Loucy (cell line): ENCODE data around the gene WWC1.

Experiments used
- H2AFZ ChIP-seq: fragments of 200-600 bp; sonication (generic); 2 replicates; pipeline ENCODE4 v1.6.0; 2016; ENCODE audit warnings: antibody characterized with exemption, mild to moderate bottlenecking, low read length, moderate library complexity
- H3F3A ChIP-seq: fragments of 200-600 bp; 2 replicates; pipeline ENCODE4 v1.6.0; 2016; ENCODE audit warnings: antibody characterized with exemption, low read depth, mild to moderate bottlenecking
- H3K27me3 ChIP-seq: fragments of 200-600 bp; sonication (generic); 2 replicates; pipeline ENCODE4 v1.6.1; 2014; ENCODE audit warnings: low read length, mild to moderate bottlenecking; ENCODE audit not compliant: insufficient read depth, poor library complexity, severe bottlenecking
- H3K36me3 ChIP-seq: fragments of 200-600 bp; sonication (generic); 2 replicates; pipeline ENCODE4 v1.6.1; 2016; ENCODE audit warnings: low read length; ENCODE audit not compliant: insufficient read depth
- H3K4me1 ChIP-seq: fragments of 200-600 bp; sonication (generic); 2 replicates; pipeline ENCODE4 v1.5.1; 2014; ENCODE audit warnings: low read length, mild to moderate bottlenecking; ENCODE audit not compliant: insufficient read depth, poor library complexity, severe bottlenecking
- H3K4me2 ChIP-seq: fragments of 200-600 bp; sonication (generic); 2 replicates; pipeline ENCODE4 v1.6.0; 2014; ENCODE audit warnings: antibody characterized with exemption, low read length, low read depth, mild to moderate bottlenecking; ENCODE audit not compliant: poor library complexity, severe bottlenecking
- H3K4me3 ChIP-seq: fragments of 200-600 bp; sonication (generic); 2 replicates; pipeline ENCODE4 v1.5.1; 2014; ENCODE audit warnings: low read length, mild to moderate bottlenecking, mixed read lengths; ENCODE audit not compliant: poor library complexity, severe bottlenecking
- H3K79me2 ChIP-seq: fragments of 200-600 bp; sonication (generic); 2 replicates; pipeline ENCODE4 v1.6.1; 2014; ENCODE audit warnings: low read length; ENCODE audit not compliant: insufficient read depth
- H3K9ac ChIP-seq: fragments of 200-600 bp; sonication (generic); 2 replicates; pipeline ENCODE4 v1.6.0; 2014; ENCODE audit warnings: mild to moderate bottlenecking, low read depth, low read length, moderate library complexity; ENCODE audit not compliant: poor library complexity, severe bottlenecking
- H3K9me2 ChIP-seq: fragments of 200-600 bp; sonication (generic); replicated peaks from 2 replicates; pipeline ENCODE4 v1.6.1; 2016; ENCODE audit warnings: low read depth, low read length, mixed read lengths
- H3K9me3 ChIP-seq: fragments of 200-600 bp; sonication (generic); 2 replicates; pipeline ENCODE4 v1.6.1; 2014; ENCODE audit warnings: mild to moderate bottlenecking, antibody characterized with exemption, low read length, low read depth; ENCODE audit not compliant: insufficient read depth
- H4K20me1 ChIP-seq: fragments of 200-600 bp; sonication (generic); 2 replicates; pipeline ENCODE4 v1.6.0; 2014; ENCODE audit warnings: antibody characterized with exemption, low read length, mild to moderate bottlenecking; ENCODE audit not compliant: insufficient read depth, poor library complexity, severe bottlenecking
- CTCF ChIP-seq: fragments of 200-600 bp; sonication (generic); conservative IDR thresholded peaks from 2 replicates; pipeline ENCODE4 v1.5.1; 2014; ENCODE audit warnings: mild to moderate bottlenecking, antibody characterized with exemption, low read length
- EZH2phosphoT487 ChIP-seq: fragments of 200-600 bp; IDR thresholded peaks from 2 replicates; pipeline ENCODE4 v1.6.1; 2018; ENCODE audit warnings: antibody characterized with exemption, mild to moderate bottlenecking, moderate library complexity, borderline replicate concordance

WWC1 gene

GRCh38 chr5:168298949-168299348 is 7.5 kb downstream of the WWC1 start:
- Histone ChIP-seq H3K4me2 (no peak overlapping the region), H3K79me2 (no peaks in the 10 kb centered on the region), H3K9me3 (no peaks in the 10 kb centered on the region), H4K20me1 (no peaks in the 10 kb centered on the region), H3K4me3 (no peak overlapping the region), H3K27me3 (no peaks in the 10 kb centered on the region), H3K9me2 (no peaks in the 10 kb centered on the region), H3K4me1 (no peaks in the 10 kb centered on the region), H3K9ac (no peak overlapping the region), H3K36me3 (no peaks in the 10 kb centered on the region), H2AFZ (no peak overlapping the region), H3F3A (no peaks in the 10 kb centered on the region)
- no peak for TF ChIP-seq CTCF
- no peak for TF ChIP-seq EZH2phosphoT487

- no peaks in the 10 kb centered on the region for H3K27me3 ChIP-seq
- H3K79me2 ChIP-seq: no peaks in the 10 kb centered on the region
- no peak overlapping the region for H3K4me3 ChIP-seq
- no peak overlapping the region for H3K4me2 ChIP-seq
- H2AFZ ChIP-seq: no peak overlapping the region
- H3K9me2 ChIP-seq: no peaks in the 10 kb centered on the region
- no peaks in the 10 kb centered on the region for H3K4me1 ChIP-seq
- no peaks in the 10 kb centered on the region for H3K9me3 ChIP-seq
- H3F3A ChIP-seq: no peaks in the 10 kb centered on the region
- H4K20me1 ChIP-seq: no peaks in the 10 kb centered on the region
- no peaks in the 10 kb centered on the region for H3K36me3 ChIP-seq
- H3K9ac ChIP-seq: no peak overlapping the region
- no peak for TF ChIP-seq CTCF
- no peak for TF ChIP-seq EZH2phosphoT487
Observed at GRCh38 chr5:168299372-168299771, 7.9 kb downstream of the WWC1 start.

- H3K4me3 ChIP-seq: no peak overlapping the region
Observed at GRCh38 chr5:168300326-168301182, 9.1 kb downstream of the WWC1 start.

More at GRCh38 chr5:168300326-168301182, 9.1 kb downstream of the WWC1 start:
- no peak overlapping the region for H3K9ac ChIP-seq
- no peaks in the 10 kb centered on the region for H3K4me1 ChIP-seq
- H3K4me2 ChIP-seq: no peak overlapping the region
- no peaks in the 10 kb centered on the region for H3K79me2 ChIP-seq
- H4K20me1 ChIP-seq: no peaks in the 10 kb centered on the region
- H3K9me3 ChIP-seq: no peaks in the 10 kb centered on the region
- no peak overlapping the region for H2AFZ ChIP-seq
- no peaks in the 10 kb centered on the region for H3K9me2 ChIP-seq
- no peaks in the 10 kb centered on the region for H3K36me3 ChIP-seq
- TF ChIP-seq EZH2phosphoT487: no peak
- TF ChIP-seq CTCF: no peak
- no peaks in the 10 kb centered on the region for H3F3A ChIP-seq
- no peaks in the 10 kb centered on the region for H3K27me3 ChIP-seq
